DMS53 treated with DMSO at 0.1 percent for 48 hours (cell line): ENCODE measurements around the gene AKR1A1.

ENCODE experiments used
- DNase-seq: peaks from one replicate; lab custom pipeline; 2025; ENCODE audit not compliant: unreplicated experiment; lab: John Stamatoyannopoulos, UW

The AKR1A1 gene

DNA sequence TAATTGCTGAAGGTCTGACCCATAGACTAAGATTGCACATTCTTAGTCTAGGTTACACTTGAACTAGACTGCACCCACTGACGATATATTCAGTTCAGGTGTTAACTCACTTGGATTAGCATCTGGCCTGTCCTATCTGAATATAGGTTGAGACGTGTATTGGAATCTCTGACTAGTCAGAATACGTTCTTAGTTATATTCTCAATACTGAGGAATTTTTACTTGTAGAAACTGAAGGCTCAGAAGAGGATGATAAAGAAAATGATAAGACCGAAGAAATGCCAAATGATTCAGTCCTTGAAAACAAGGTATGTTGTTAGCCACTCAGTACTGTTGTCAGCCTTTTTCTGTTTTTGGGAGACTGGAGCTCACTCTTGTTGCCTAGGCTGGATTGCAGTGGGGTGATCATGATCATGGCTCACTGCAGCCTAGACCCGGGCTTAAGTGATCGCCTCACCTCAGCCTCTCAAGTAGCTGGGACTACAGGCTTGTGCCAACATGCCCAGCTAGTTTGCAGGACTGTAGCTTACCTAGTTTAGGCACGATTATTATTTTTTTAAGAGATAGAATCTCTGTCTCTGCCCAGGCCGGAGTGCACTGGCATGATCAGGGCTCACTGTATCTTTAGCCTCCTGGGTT is 62.4 kb downstream of the AKR1A1 start:
- DNase-seq = no peak

- no peak for DNase-seq
These were observed 65.3 kb downstream of the AKR1A1 start for GRCh38 chr1:45615885-45616284.

DNA sequence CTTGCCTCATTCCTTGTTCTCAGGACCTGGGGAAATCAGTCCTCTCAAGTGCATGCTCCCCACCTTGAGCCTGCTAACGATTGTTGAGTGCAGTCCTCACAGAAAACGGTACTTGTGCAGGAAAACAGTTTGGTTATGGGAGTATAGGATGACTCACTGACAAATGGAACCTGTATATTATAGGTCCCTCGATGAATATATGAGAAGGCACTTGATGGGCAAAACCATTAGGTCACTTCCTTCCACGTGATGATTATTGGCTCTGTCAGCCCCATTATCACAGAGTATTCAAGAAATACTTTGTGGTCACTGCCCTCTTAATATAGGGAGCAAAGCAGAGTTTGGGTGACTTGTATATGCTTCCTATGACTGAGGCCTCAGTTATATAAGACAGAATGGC is 67.0 kb downstream of the AKR1A1 start:
- DNase-seq = no peak

DNA sequence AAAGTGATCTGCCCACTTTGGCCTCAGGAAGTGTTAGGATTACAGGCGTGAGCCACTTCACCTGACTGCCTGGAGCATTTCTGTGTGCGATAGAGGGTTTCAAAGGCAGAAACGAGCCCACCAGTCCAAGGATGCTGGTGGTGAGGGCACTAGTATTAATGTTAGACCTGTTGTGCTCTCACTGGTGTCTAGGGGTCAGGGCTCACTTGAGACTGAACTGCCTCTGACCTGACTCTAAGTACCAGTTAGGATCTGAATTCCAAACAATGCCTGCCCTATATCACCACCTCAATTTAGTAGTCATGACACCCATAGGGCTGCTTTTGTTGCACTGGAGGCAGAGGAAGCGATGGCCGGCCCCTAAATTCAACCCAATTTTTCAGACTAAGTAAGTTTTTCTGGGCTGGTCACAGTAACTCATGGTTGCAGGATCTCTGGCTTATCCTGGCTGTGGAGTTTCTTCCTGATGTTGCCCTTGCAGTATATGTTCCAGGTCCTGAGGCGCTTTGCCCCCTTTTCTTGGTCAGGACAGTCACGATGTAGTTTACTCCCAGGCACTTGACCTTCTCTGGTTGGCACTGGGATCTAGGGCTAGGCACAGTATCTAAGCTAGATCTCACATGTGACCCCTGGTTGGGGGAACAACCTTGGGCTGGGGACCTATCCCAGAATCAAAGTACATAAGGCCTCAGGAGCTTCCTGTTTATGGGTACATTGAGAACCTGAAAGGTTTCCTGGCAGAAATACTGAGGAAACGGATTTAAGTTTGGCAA is 68.7 kb downstream of the AKR1A1 start:
- DNase-seq = no peak
